IMR-90 (cell line): ENCODE results near the gene RSAD1. TPM values are rescaled to one million over a fixed set of nuclear protein-coding genes. Genes with fewer than 3 reads are reported as not detected.

Source experiments
- ATAC-seq: fragments of 200-7000 bp; cut with Tn5 transposase; 2 replicates; pipeline ENCODE4 v1.9.1; 2020; ENCODE audit warnings: low read depth, mild to moderate bottlenecking, moderate library complexity
- BruUV-seq: library from RNA; stranded (reverse); fragments of 400-500 nt; replicated peaks from 2 replicates; lab custom pipeline; 2021; lab: Mats Ljungman, UMichigan
- CTCF ChIA-PET: fragments of 300-600 bp; formaldehyde crosslinking; extraction: SDS; loops from one replicate; lab custom pipeline; 2021; ENCODE audit warnings: antibody characterized with exemption; lab: Yijun Ruan, JAX
- POLR2A ChIA-PET: fragments of 300-600 bp; sonication (Branson Sonifier 250); formaldehyde crosslinking; loops from one replicate; lab custom pipeline; 2022; ENCODE audit warnings: antibody characterized with exemption; ENCODE audit not compliant: unreplicated experiment; lab: Charles Lee
- DNase-seq: peaks from one replicate; pipeline ENCODE4 v3.0.0; 2013
- H2AFZ ChIP-seq: replicated peaks from 2 replicates; pipeline ENCODE3; 2013; ENCODE audit warnings: low read length, mild to moderate bottlenecking; ENCODE audit not compliant: poor library complexity
- H2AK5ac ChIP-seq: 2 replicates; pipeline ENCODE4 v1.6.1; 2013; ENCODE audit warnings: low read depth, low read length, inconsistent platforms
- H2AK9ac ChIP-seq: replicated peaks from 2 replicates; pipeline ENCODE3; 2013; ENCODE audit warnings: mild to moderate bottlenecking, low read depth, low read length, moderate library complexity; ENCODE audit not compliant: poor library complexity
- H2BK120ac ChIP-seq: 2 replicates; pipeline ENCODE4 v1.6.1; 2013; ENCODE audit warnings: low read depth, low read length, inconsistent platforms
- H2BK15ac ChIP-seq: 3 replicates; pipeline ENCODE4 v1.6.1; 2013; ENCODE audit warnings: low read depth, low read length, inconsistent platforms
- H2BK20ac ChIP-seq: 2 replicates; pipeline ENCODE4 v1.6.1; 2013; ENCODE audit warnings: low read depth, mild to moderate bottlenecking, inconsistent platforms, low read length, moderate library complexity
- H2BK5ac ChIP-seq: 2 replicates; pipeline ENCODE4 v1.6.1; 2013; ENCODE audit warnings: mild to moderate bottlenecking, low read depth, low read length, inconsistent platforms; ENCODE audit not compliant: poor library complexity, severe bottlenecking
- H3K14ac ChIP-seq: replicated peaks from 2 replicates; pipeline ENCODE4 v1.6.1; 2013; ENCODE audit warnings: low read depth, low read length, inconsistent platforms
- H3K18ac ChIP-seq: 2 replicates; pipeline ENCODE4 v1.6.1; 2013; ENCODE audit warnings: low read depth, low read length, control low read depth
- H3K23ac ChIP-seq: 2 replicates; pipeline ENCODE4 v1.6.1; 2013; ENCODE audit warnings: low read depth, low read length, inconsistent platforms
- H3K27ac ChIP-seq: 2 replicates; pipeline ENCODE4 v1.5.1; 2013; ENCODE audit warnings: mild to moderate bottlenecking, control low read depth, low read length; ENCODE audit not compliant: insufficient read depth
- H3K27me3 ChIP-seq: 2 replicates; pipeline ENCODE4 v1.6.1; 2013; ENCODE audit warnings: low read length; ENCODE audit not compliant: control insufficient read depth, insufficient read depth
- H3K36me3 ChIP-seq: 2 replicates; pipeline ENCODE4 v1.6.1; 2013; ENCODE audit warnings: low read length, mixed read lengths; ENCODE audit not compliant: control insufficient read depth, insufficient read depth
- H3K4ac ChIP-seq: 2 replicates; pipeline ENCODE4 v1.6.1; 2013; ENCODE audit warnings: low read depth, low read length, inconsistent platforms
- H3K4me1 ChIP-seq: 2 replicates; pipeline ENCODE4 v1.6.1; 2013; ENCODE audit warnings: low read length, mixed read lengths; ENCODE audit not compliant: control insufficient read depth, insufficient read depth
- H3K4me2 ChIP-seq: 2 replicates; pipeline ENCODE4 v1.6.1; 2013; ENCODE audit warnings: low read depth, mild to moderate bottlenecking, control low read depth, low read length, moderate library complexity
- H3K4me3 ChIP-seq: 2 replicates; pipeline ENCODE4 v1.5.1; 2013; ENCODE audit warnings: low read depth, mild to moderate bottlenecking, control low read depth, low read length, moderate library complexity; ENCODE audit not compliant: insufficient read depth
- H3K56ac ChIP-seq: 2 replicates; pipeline ENCODE4 v1.6.1; 2013; ENCODE audit warnings: low read length, inconsistent platforms; ENCODE audit not compliant: insufficient read depth; ENCODE audit errors: extremely low read depth
- H3K79me1 ChIP-seq, 2 experiments: 2 replicates each; pipeline ENCODE4 v1.6.1; 2013; ENCODE audit warnings: low read length in 2 of 2, inconsistent platforms in 1 of 2, low read depth in 1 of 2
- H3K9ac ChIP-seq: 2 replicates; pipeline ENCODE4 v1.6.1; 2013; ENCODE audit warnings: low read depth, low read length, control low read depth
- H3K9me1 ChIP-seq: 2 replicates; pipeline ENCODE4 v1.6.1; 2013; ENCODE audit warnings: low read length, inconsistent platforms; ENCODE audit not compliant: insufficient read depth
- H3K9me3 ChIP-seq: 2 replicates; pipeline ENCODE4 v1.6.1; 2013; ENCODE audit warnings: low read length; ENCODE audit not compliant: control insufficient read depth, insufficient read depth
- H4K20me1 ChIP-seq: 2 replicates; pipeline ENCODE4 v1.6.1; 2013; ENCODE audit warnings: low read length, inconsistent platforms; ENCODE audit not compliant: insufficient read depth
- H4K5ac ChIP-seq: 2 replicates; pipeline ENCODE4 v1.6.1; 2013; ENCODE audit warnings: mild to moderate bottlenecking, low read depth, low read length, control low read depth
- H4K8ac ChIP-seq, 2 experiments: 2 replicates each; pipeline ENCODE4 v1.6.1; 2013; ENCODE audit warnings: low read depth in 2 of 2, low read length in 2 of 2, control low read depth in 1 of 2, inconsistent platforms in 1 of 2
- H4K91ac ChIP-seq: 2 replicates; pipeline ENCODE4 v1.6.1; 2013; ENCODE audit warnings: low read depth, low read length, inconsistent platforms; ENCODE audit not compliant: insufficient read depth
- BHLHE40 ChIP-seq: fragments of 150-350 bp; IDR thresholded peaks from 2 replicates; pipeline ENCODE4 v1.6.1; 2016; ENCODE audit warnings: mild to moderate bottlenecking, low read depth, low read length
- FOS ChIP-seq: fragments of 150-350 bp; IDR thresholded peaks from 2 replicates; pipeline ENCODE4 v1.6.1; 2016; ENCODE audit warnings: low read depth, low read length
- MAFK ChIP-seq: IDR thresholded peaks from 2 replicates; pipeline ENCODE4 v1.6.1; 2012; ENCODE audit warnings: low read depth, low read length, improper control_type of control experiment
- POLR2A ChIP-seq: IDR thresholded peaks from 2 replicates; pipeline ENCODE4 v1.6.1; 2012; ENCODE audit warnings: mild to moderate bottlenecking, low read depth, low read length
- RFX5 ChIP-seq: IDR thresholded peaks from 2 replicates; pipeline ENCODE4 v1.8.0; 2012; ENCODE audit warnings: low read depth, mild to moderate bottlenecking, low read length, moderate library complexity
- WGBS, 2 experiments: methylation state at CpG; one replicate each; pipeline versions ENCODE4 v1.1.5 to v1.1.7; 2013; ENCODE audit warnings: missing lambda C conversion rate in 2 of 2; ENCODE audit not compliant: insufficient read length in 1 of 2; ENCODE audit errors: extremely low coverage in 2 of 2; 5-methylcytosine and 5-hydroxymethylcytosine counted together
- dilution Hi-C: fragments of 300-500 bp; cut with HindIII; formaldehyde crosslinking; loops from one replicate; pipeline ENCODE4 v1.14.3; 2018; ENCODE audit warnings: low sequenced_read_pairs; ENCODE audit not compliant: unreplicated experiment
- in situ Hi-C: fragments of 300-500 bp; cut with MboI; formaldehyde crosslinking; loops from 3 replicates; pipeline ENCODE4 v1.14.3; 2019; ENCODE audit warnings: low sequenced_read_pairs, inconsistent platforms, mixed read lengths
- intact Hi-C: fragments of 100-400 bp; cut with micrococcal nuclease; formaldehyde crosslinking; loops from 2 replicates; pipeline ENCODE4 v1.10.0; 2022
- polyA plus RNA-seq, 3 experiments: library from polyadenylated mRNA; depleted of rRNA; stranded (reverse); fragments of >200 nt; gene quantifications; 2 replicates each; pipeline ENCODE4 v1.2.3, GENCODE V29; 2012; ENCODE audit warnings: low replicate concordance in 1 of 3
- total RNA-seq: library from RNA; depleted of rRNA; stranded (reverse); fragments of >200 nt; gene quantifications from 2 replicates; pipeline ENCODE4 v1.2.3, GENCODE V29; 2012

Gene RSAD1
- total and polyA plus RNA-seq, 2 of the 4 experiments (the other 2 are of a cell fraction), result 10.8 to 19.2 TPM

- no peaks in the 10 kb centered on the region for H3K36me3 ChIP-seq
- in situ Hi-C loops (no loop called here), intact Hi-C loops (no loop called here), dilution Hi-C loops (no loop called here)
- H3K9me1 ChIP-seq, result peaks cover 5% of the 10 kb centered on the region; the same call in 1 of the 2 replicates
- H3K18ac ChIP-seq, result no peak overlapping the region
- ATAC-seq (no peak), DNase-seq (no peak)
- no peaks in the 10 kb centered on the region; the same call in 1 of the 2 replicates for H3K27me3 ChIP-seq
- H3K79me1 ChIP-seq, result no peaks in the 10 kb centered on the region
- TF ChIP-seq RFX5, result no peak
- TF ChIP-seq FOS, result no peak
- TF ChIP-seq MAFK, result no peak
- no peak for TF ChIP-seq POLR2A
- no peak for TF ChIP-seq BHLHE40
- no peak overlapping the region for H4K91ac ChIP-seq
- H3K4me2 ChIP-seq, result no peak overlapping the region
- H2BK15ac ChIP-seq, result no peak overlapping the region
- POLR2A ChIA-PET, result no interaction called here
- no CpG with 5 or more reads among the region's 2 CpGs for WGBS, 2 experiments
- H2AK5ac ChIP-seq, result no peak overlapping the region
- H3K56ac ChIP-seq, result no peak overlapping the region
- H3K9me3 ChIP-seq, result no peaks in the 10 kb centered on the region
- no peaks in the 10 kb centered on the region for H4K20me1 ChIP-seq
- no peak overlapping the region for H3K4ac ChIP-seq
- no peak overlapping the region for H2AK9ac ChIP-seq
- H4K5ac ChIP-seq, result no peak overlapping the region
- H3K14ac ChIP-seq, result no peak overlapping the region
- H4K8ac ChIP-seq, result no peak overlapping the region
- no peak overlapping the region for H2BK120ac ChIP-seq
- no peak overlapping the region for H3K23ac ChIP-seq
- no peak overlapping the region for H3K4me3 ChIP-seq
- no TSS peak for BruUV-seq
- no peak overlapping the region for H2BK5ac ChIP-seq
- no peak overlapping the region for H3K27ac ChIP-seq
- H2BK20ac ChIP-seq, result no peak overlapping the region
- no peak overlapping the region for H3K9ac ChIP-seq
- peaks cover 4% of the 10 kb centered on the region for H3K4me1 ChIP-seq
- CTCF ChIA-PET, result interaction anchor here (0.6 kb wide), 1 partner anchor 18 kb away, joined by 4 read pairs; no protein-coding TSS in a partner anchor
- H2AFZ ChIP-seq, result no peak overlapping the region
Observed at GRCh38 chr17:50499721-50500120, 21.1 kb downstream of the RSAD1 start.
